Thyroid gland (tissue), 4 donors: Measurements from ENCODE around the gene KRT12. TPM values are rescaled to one million over a fixed set of nuclear protein-coding genes. Genes with fewer than 3 reads are reported as not detected.

Experiments
- DNase-seq, 2 donors: peaks; one replicate each; pipeline ENCODE4 v3.0.0-alpha.2; 2019
- H3K27ac ChIP-seq, 3 donors: fragments of 200-600 bp; sonication (generic); 1 replicate in 2 of 3; 2 replicates in 1 of 3; pipeline ENCODE4 v1.5.1; 2016 to 2019; ENCODE audit warnings: mild to moderate bottlenecking in 1 of 3, moderate library complexity in 1 of 3
- H3K27me3 ChIP-seq: fragments of 200-600 bp; sonication (generic); one replicate; pipeline ENCODE4 v1.5.1; 2019
- H3K36me3 ChIP-seq, 2 donors: fragments of 200-600 bp; sonication (generic); one replicate each; pipeline ENCODE4 v1.5.1; 2016 to 2019
- H3K4me1 ChIP-seq, 2 donors: fragments of 200-600 bp; sonication (generic); one replicate each; pipeline ENCODE4 v1.5.1; 2017 to 2019
- H3K4me3 ChIP-seq, 3 donors: fragments of 200-600 bp; sonication (generic); replicated peaks in 1 of 3; 1 replicate in 2 of 3; 2 replicates in 1 of 3; pipeline ENCODE4 v1.5.1; 2016; ENCODE audit warnings: mild to moderate bottlenecking in 1 of 3
- H3K9me3 ChIP-seq: fragments of 200-600 bp; sonication (generic); one replicate; pipeline ENCODE4 v1.5.1; 2017
- POLR2A ChIP-seq, 2 donors: fragments of 450-650 bp; IDR thresholded peaks; one replicate each; pipeline ENCODE4 v1.6.1; 2017; ENCODE audit warnings: antibody characterized with exemption in 2 of 2, mild to moderate bottlenecking in 2 of 2, moderate library complexity in 1 of 2
- WGBS, 2 donors: methylation state at CpG; one replicate each; pipeline ENCODE4 v1.1.5; 2017; 5-methylcytosine and 5-hydroxymethylcytosine counted together
- intact Hi-C: fragments of 100-400 bp; cut with DNase I; formaldehyde crosslinking; loops from one replicate; pipeline ENCODE4 v1.15.1; 2023
- total RNA-seq, 4 donors: library from RNA; depleted of rRNA; stranded (reverse); fragments of >200 nt; gene quantifications; one replicate each; pipeline ENCODE4 v1.2.3, GENCODE V29; 2016
- TF ChIP-seq, protein P1 (sequence below), 6 experiments: fragments of 200-600 bp in 3 of 6; fragments of 450-650 bp in 3 of 6; sonication (generic) in 3 of 6; IDR thresholded peaks; one replicate each; pipeline ENCODE4 v1.5.1; 2016 to 2019; ENCODE audit warnings: antibody characterized with exemption in 6 of 6, mild to moderate bottlenecking in 2 of 6, inconsistent platforms in 1 of 6, moderate library complexity in 1 of 6

Gene KRT12
- total RNA-seq, 4 donors from 2014 or later, result not detected

DNA sequence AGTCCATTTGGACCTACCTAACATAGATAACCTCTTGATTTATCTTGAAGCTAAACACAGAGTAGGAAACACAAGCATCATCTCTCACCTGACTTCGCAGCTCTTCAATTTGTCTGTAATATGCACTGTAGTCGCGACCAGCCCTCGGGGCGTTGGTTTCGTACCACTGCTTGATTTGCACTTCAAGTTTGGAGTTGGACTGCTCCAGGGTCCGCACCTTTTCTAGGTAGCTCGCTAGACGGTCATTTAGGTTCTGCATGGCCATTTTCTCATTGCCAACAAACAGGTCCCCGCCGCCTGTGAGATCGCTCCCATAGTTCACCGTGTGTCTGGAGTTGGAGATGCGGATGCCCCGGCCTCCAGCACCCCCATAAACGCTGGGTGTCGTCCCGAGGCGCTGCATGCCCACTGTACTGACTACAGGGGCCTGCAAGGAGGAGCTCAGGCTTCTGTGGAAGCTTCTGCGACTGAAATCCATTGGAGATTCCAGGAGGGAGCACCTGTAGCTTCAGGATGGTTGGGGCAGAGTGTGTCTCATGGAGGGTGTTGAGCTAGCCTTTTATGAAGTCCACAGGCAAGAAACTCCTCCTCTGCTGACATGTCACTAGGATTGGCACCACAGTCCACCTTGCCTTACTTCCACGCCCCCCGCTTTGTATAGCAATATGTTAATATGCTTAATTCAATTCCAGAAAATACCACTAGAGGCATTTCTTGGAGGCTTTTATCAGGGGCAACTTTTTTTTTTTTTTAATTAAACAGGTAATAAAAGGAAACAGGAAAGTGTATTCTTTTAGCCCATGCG, 17.9 kb upstream of the KRT12 start, which contains the start of gene KRT20:
Gene KRT20 (minus strand): TSS at position 535 of the 805 bp plus-strand sequence. CDS start 57 bp downstream, at position 478.
- WGBS, 2 donors, result 90 to 91% methylated on average over 15 to 22 of the region's 23 CpGs
- no peaks in the 10 kb centered on the region for H3K9me3 ChIP-seq
- no peaks in the 10 kb centered on the region for H3K4me1 ChIP-seq
- no peak within 1 kb of the TSS for H3K4me3 ChIP-seq
- intact Hi-C loops, result no loop called here
- TF ChIP-seq, protein P1, sequence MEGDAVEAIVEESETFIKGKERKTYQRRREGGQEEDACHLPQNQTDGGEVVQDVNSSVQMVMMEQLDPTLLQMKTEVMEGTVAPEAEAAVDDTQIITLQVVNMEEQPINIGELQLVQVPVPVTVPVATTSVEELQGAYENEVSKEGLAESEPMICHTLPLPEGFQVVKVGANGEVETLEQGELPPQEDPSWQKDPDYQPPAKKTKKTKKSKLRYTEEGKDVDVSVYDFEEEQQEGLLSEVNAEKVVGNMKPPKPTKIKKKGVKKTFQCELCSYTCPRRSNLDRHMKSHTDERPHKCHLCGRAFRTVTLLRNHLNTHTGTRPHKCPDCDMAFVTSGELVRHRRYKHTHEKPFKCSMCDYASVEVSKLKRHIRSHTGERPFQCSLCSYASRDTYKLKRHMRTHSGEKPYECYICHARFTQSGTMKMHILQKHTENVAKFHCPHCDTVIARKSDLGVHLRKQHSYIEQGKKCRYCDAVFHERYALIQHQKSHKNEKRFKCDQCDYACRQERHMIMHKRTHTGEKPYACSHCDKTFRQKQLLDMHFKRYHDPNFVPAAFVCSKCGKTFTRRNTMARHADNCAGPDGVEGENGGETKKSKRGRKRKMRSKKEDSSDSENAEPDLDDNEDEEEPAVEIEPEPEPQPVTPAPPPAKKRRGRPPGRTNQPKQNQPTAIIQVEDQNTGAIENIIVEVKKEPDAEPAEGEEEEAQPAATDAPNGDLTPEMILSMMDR (IDR thresholded peaks at IDR 0.05), result no peak
- no peaks in the 10 kb centered on the region for H3K27me3 ChIP-seq
- H3K36me3 ChIP-seq, result no peaks in the 10 kb centered on the region
- H3K27ac ChIP-seq, result no peak within 1 kb of the TSS
- DNase-seq, result no peak

DNA sequence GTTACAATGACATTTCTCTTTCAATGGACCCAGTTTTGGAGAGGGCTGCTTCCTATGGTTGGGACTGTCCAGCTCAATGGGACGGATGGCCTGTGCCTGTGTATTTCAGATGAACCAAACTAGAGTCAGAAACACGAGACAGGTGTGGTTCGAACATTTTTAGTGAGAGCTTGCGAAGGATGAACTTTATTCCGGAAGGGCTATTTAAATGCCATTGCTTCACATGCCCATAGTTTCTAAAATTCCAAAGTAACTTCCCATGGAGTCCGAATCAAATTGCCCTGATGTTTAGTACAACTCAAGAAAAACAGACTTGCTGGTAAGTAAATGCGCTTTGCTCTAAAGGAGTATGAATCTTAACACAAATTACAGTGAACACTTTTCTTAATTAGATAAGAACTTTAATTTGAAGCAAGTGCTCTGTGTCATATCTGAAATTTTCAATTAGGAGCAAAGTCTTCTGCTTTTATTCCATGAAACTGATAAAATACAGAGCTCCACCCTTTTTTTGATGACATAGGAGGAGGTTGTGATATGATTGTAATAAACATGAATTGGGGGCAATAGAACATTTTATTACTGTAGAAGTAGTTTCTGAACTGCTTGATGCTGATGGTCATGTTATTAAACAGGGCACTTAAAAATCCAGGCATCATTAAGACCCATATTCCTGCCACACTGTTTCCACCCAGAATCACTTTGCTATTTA, 16.8 kb upstream of the KRT12 start:
- TF ChIP-seq, protein P1 (IDR thresholded peaks at IDR 0.05), result no peak
- no peak for TF ChIP-seq POLR2A (IDR thresholded peaks at IDR 0.05)
- Histone ChIP-seq H3K9me3 (no peaks in the 10 kb centered on the region), H3K27me3 (no peaks in the 10 kb centered on the region), H3K4me3 (no peak overlapping the region), H3K4me1 (no peaks in the 10 kb centered on the region), H3K36me3 (no peaks in the 10 kb centered on the region), H3K27ac (no peak overlapping the region)
- 93 to 94% methylated on average over 7 of the region's 7 CpGs for WGBS, 2 donors
- intact Hi-C loops, result no loop called here
- no peak for DNase-seq

DNA sequence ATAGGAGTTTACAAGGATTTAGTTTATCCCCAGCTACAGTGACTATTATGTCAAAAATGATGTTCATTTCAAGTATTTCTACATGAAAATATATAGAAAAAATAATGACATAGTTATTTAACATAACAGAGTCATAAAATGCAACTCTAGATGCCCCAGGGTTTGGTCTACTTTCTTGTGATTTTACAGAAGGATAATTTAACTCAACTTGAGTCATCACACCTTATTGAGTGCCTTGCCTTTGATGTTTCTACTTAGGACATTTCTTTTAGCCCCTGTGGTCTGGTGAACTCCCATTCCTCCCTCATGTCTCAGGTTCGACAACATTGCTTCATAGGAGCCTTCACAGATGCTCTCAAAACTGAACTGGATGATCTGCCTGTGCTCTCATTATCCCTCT, 16.0 kb upstream of the KRT12 start:
- intact Hi-C loops, result no loop called here
- Histone ChIP-seq H3K27ac (no peak overlapping the region), H3K36me3 (no peaks in the 10 kb centered on the region), H3K9me3 (no peaks in the 10 kb centered on the region), H3K27me3 (no peaks in the 10 kb centered on the region), H3K4me1 (no peaks in the 10 kb centered on the region), H3K4me3 (no peak overlapping the region)
- DNase-seq, result no peak
- WGBS, 2 donors, result 82 to 97% methylated on average over 1 of the region's 1 CpG
- TF ChIP-seq, protein P1 (IDR thresholded peaks at IDR 0.05), result no peak
- no peak for TF ChIP-seq POLR2A (IDR thresholded peaks at IDR 0.05)

DNA sequence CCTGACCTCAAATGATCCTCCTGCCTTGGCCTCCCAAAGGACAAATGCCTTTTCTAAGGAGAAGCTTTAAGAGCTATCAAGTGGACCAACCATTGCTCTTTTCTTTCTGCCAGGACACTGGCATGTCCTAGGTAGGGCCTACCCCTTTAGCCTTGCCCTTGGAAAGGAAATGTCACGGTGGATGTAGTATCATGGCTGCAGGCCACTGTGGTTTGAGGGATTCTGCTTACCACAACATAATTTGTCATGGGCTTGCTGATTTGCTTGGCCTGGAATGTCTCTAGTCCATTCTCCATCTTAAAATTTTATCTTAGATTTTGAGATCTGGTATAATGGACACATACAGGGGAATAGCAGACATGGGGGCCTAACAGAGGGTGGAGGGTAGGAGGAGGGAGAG, 12.0 kb upstream of the KRT12 start:
- intact Hi-C loops, result no loop called here
- TF ChIP-seq POLR2A (IDR thresholded peaks at IDR 0.05), result no peak
- TF ChIP-seq, protein P1 (IDR thresholded peaks at IDR 0.05), result no peak
- Histone ChIP-seq H3K4me1 (no peaks in the 10 kb centered on the region), H3K9me3 (no peaks in the 10 kb centered on the region), H3K36me3 (no peaks in the 10 kb centered on the region), H3K27ac (no peak overlapping the region), H3K27me3 (no peaks in the 10 kb centered on the region), H3K4me3 (no peak overlapping the region)
- DNase-seq, result no peak
- WGBS, 2 donors, result 82 to 92% methylated on average over 1 of the region's 1 CpG

DNA sequence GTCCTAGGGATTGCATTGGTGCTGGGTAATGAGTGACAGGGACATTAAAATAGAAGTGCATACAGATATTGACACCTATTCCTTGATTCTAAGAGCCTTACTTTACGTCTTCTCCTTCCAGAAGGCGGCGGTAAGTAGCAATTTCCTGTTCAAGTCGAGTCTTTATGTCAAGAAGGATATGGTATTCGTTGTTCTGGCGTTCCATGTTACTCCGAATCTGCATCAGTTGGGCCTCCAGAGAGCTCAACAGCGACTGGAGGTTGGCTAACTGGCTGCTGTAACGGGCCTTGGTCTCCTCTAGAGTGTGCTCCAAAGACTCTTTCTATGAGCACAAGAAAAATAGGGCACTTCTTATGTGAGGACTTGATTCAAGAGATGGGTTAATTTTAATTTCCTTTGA, 11.0 kb upstream of the KRT12 start:
- no peak for DNase-seq
- no peaks in the 10 kb centered on the region for H3K36me3 ChIP-seq
- TF ChIP-seq POLR2A (IDR thresholded peaks at IDR 0.05), result no peak
- TF ChIP-seq, protein P1 (IDR thresholded peaks at IDR 0.05), result no peak
- no peaks in the 10 kb centered on the region for H3K27me3 ChIP-seq
- H3K9me3 ChIP-seq, result no peaks in the 10 kb centered on the region
- no peaks in the 10 kb centered on the region for H3K4me1 ChIP-seq
- 87 to 93% methylated on average over 9 of the region's 9 CpGs for WGBS, 2 donors
- H3K4me3 ChIP-seq, result no peak overlapping the region
- H3K27ac ChIP-seq, result no peak overlapping the region
- intact Hi-C loops, result no loop called here
